Hepatocyte (in vitro differentiated cells): ENCODE data around the gene TOMM7.

Source experiments
- CTCF ChIP-seq: fragments of 200-600 bp; sonication (generic); IDR thresholded peaks from 2 replicates; pipeline ENCODE4 v1.5.1; 2016; ENCODE audit warnings: antibody characterized with exemption, mild to moderate bottlenecking; ENCODE audit not compliant: poor library complexity
- EZH2 ChIP-seq: fragments of 200-600 bp; sonication (generic); IDR thresholded peaks from 2 replicates; pipeline ENCODE4 v1.6.1; 2016; ENCODE audit warnings: antibody characterized with exemption, mild to moderate bottlenecking, borderline replicate concordance
- EZH2phosphoT487 ChIP-seq: fragments of 200-600 bp; sonication (generic); IDR thresholded peaks from one replicate; pipeline ENCODE4 v1.6.1; 2018; ENCODE audit warnings: antibody characterized with exemption, mild to moderate bottlenecking, low read depth, moderate library complexity; ENCODE audit not compliant: unreplicated experiment, severe bottlenecking

- TF ChIP-seq EZH2 (no peak), EZH2phosphoT487 (no peak), CTCF (no peak)
Measured at GRCh38 chr7:22822486-22823141, at the start of gene TOMM7.
